Transverse colon (tissue), 3 donors: ENCODE measurements around the gene MBP.

Source experiments
- CTCF ChIP-seq, 5 experiments: fragments of 200-600 bp in 3 of 5; fragments of 450-650 bp in 2 of 5; sonication (generic) in 3 of 5; IDR thresholded peaks; 1 replicate in 2 of 5; 2 replicates in 3 of 5; pipeline ENCODE4 v1.5.1; 2016 to 2017; ENCODE audit warnings: antibody characterized with exemption in 5 of 5, inconsistent platforms in 3 of 5, mild to moderate bottlenecking in 2 of 5, moderate library complexity in 1 of 5
- POLR2A ChIP-seq: fragments of 450-650 bp; IDR thresholded peaks from one replicate; pipeline ENCODE4 v1.6.1; 2016; ENCODE audit warnings: antibody characterized with exemption, mild to moderate bottlenecking, moderate library complexity

DNA sequence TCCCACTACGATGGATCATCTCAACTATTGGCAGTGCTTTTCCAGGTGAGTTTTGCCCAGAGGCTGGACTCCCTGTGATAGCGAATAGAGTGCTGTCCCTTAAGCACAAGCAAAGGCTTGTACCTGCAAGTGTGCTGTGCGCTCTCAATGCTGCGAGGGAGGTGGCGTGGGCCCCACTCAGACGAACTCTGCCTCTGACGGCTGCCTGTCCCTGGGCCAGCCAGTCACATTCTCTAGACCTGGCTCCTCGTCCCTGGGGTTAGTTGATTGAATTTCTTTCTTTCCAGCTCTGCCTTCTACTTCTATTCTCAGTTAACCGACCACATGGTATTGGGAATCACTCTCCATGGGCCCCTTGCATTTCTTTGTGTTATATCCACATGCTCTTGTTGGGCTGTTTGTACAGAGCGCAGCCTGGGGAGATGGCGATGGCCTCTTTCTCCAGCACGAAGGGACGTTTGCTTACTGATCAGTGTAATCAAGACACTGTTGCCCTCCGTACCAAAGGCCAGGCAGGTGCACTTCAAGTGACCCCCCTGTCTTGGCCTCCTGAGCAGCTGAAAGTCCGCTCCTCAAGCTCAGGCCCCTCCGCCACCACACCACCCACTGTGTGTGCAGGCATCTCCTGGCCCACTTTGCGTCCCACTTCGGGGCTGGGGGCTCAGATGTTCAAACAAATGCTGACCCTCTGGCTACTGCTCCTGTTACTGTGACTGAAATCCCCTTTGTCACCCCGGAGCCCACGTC is 158.9 kb downstream of the MBP start:
- TF ChIP-seq CTCF (IDR thresholded peaks at IDR 0.05) (no peak), POLR2A (no peak)
